H1 (cell line): ENCODE measurements around the gene DBNDD1. TPM values are rescaled to one million over a fixed set of nuclear protein-coding genes. Genes with fewer than 3 reads are reported as not detected.

Source experiments
- CTCF ChIA-PET: fragments of 300-600 bp; sonication (Branson Sonifier 250); formaldehyde crosslinking; loops from one replicate; lab custom pipeline; 2021; ENCODE audit not compliant: partially characterized antibody; lab: Charles Lee
- POLR2A ChIA-PET: fragments of 300-600 bp; sonication (Branson Sonifier 250); formaldehyde crosslinking; loops from one replicate; lab custom pipeline; 2021; ENCODE audit warnings: inconsistent platforms; ENCODE audit not compliant: partially characterized antibody; lab: Charles Lee
- DNase-seq, 2 experiments: peaks; one replicate each; pipeline versions ENCODE4 v3.0.0 to v3.0.0-alpha.2; 2010 to 2022; ENCODE audit warnings: low spot score in 2 of 2, low read depth in 1 of 2, mixed read lengths in 1 of 2
- FAIRE-seq: peaks from 2 replicates; lab custom pipeline; 2011; peaks lifted over from hg19 to GRCh38; lab: Jason Lieb, UNC
- H2AFZ ChIP-seq: 2 replicates; pipeline ENCODE4 v1.8.1; 2012; ENCODE audit warnings: low read length, inconsistent platforms
- H2AK5ac ChIP-seq: 2 replicates; pipeline ENCODE4 v1.6.1; 2013; ENCODE audit warnings: low read depth, low read length
- H2BK120ac ChIP-seq: replicated peaks from 2 replicates; pipeline ENCODE3; 2013; ENCODE audit warnings: low read depth, low read length, inconsistent platforms
- H2BK12ac ChIP-seq: 2 replicates; pipeline ENCODE4 v1.6.1; 2013; ENCODE audit warnings: low read depth, low read length
- H2BK15ac ChIP-seq: 2 replicates; pipeline ENCODE4 v1.6.1; 2013; ENCODE audit warnings: low read length
- H2BK20ac ChIP-seq: 2 replicates; pipeline ENCODE4 v1.6.1; 2013; ENCODE audit warnings: low read length
- H2BK5ac ChIP-seq: 2 replicates; pipeline ENCODE4 v1.6.1; 2013; ENCODE audit warnings: low read depth, low read length
- H3K14ac ChIP-seq: 2 replicates; pipeline ENCODE4 v1.6.1; 2013; ENCODE audit warnings: inconsistent platforms; ENCODE audit not compliant: insufficient read length
- H3K18ac ChIP-seq: 2 replicates; pipeline ENCODE4 v1.6.1; 2013; ENCODE audit warnings: low read length; ENCODE audit errors: extremely low read depth
- H3K23ac ChIP-seq: 2 replicates; pipeline ENCODE4 v1.6.1; 2013; ENCODE audit warnings: inconsistent platforms; ENCODE audit not compliant: insufficient read length
- H3K23me2 ChIP-seq: 2 replicates; pipeline ENCODE4 v1.6.1; 2013; ENCODE audit warnings: low read depth, low read length
- H3K27ac ChIP-seq: 2 replicates; pipeline ENCODE4 v1.6.1; 2011; ENCODE audit warnings: low read depth, low read length, inconsistent platforms
- H3K27me3 ChIP-seq, 4 experiments: replicated peaks in 1 of 4; 1 replicate in 1 of 4; 2 replicates in 3 of 4; pipeline versions ENCODE4 v1.6.1 to v1.8.1; 2011 to 2013; ENCODE audit warnings: low read length in 3 of 4, mild to moderate bottlenecking in 3 of 4, inconsistent platforms in 2 of 4, mixed read lengths in 2 of 4, moderate library complexity in 1 of 4; ENCODE audit not compliant: control insufficient read depth in 3 of 4, insufficient read depth in 3 of 4; ENCODE audit errors: extremely low read depth in 1 of 4
- H3K36me3 ChIP-seq, 4 experiments: 2 replicates each; pipeline versions ENCODE4 v1.6.1 to v1.8.1; 2011 to 2013; ENCODE audit warnings: mild to moderate bottlenecking in 4 of 4, low read length in 3 of 4, moderate library complexity in 2 of 4, control low read depth in 1 of 4, inconsistent platforms in 1 of 4; ENCODE audit not compliant: insufficient read depth in 4 of 4, control insufficient read depth in 2 of 4
- H3K4ac ChIP-seq: replicated peaks from 2 replicates; pipeline ENCODE3; 2013; ENCODE audit warnings: low read length, low read depth, mixed read lengths, inconsistent platforms; ENCODE audit not compliant: insufficient read length
- H3K4me1 ChIP-seq, 4 experiments: replicated peaks in 1 of 4; 1 replicate in 1 of 4; 2 replicates in 3 of 4; pipeline versions ENCODE4 v1.6.1 to v1.8.1; 2011 to 2013; ENCODE audit warnings: low read length in 3 of 4, inconsistent platforms in 2 of 4, mixed read lengths in 1 of 4; ENCODE audit not compliant: insufficient read depth in 4 of 4, control insufficient read depth in 3 of 4
- H3K4me2 ChIP-seq, 2 experiments: 2 replicates each; pipeline versions ENCODE4 v1.6.1 to v1.8.1; 2011 to 2013; ENCODE audit warnings: low read depth in 2 of 2, low read length in 2 of 2, control low read depth in 1 of 2, inconsistent platforms in 1 of 2, mild to moderate bottlenecking in 1 of 2; ENCODE audit not compliant: insufficient read depth in 1 of 2
- H3K4me3 ChIP-seq, 4 experiments: fragments of 200-600, 300-600 bp in 1 of 4; sonication (generic), shearing (Covaris generic), sonication (Bioruptor Twin) in 1 of 4; 2 replicates each; pipeline versions ENCODE4 v1.5.1 to v1.8.1; 2011 to 2016; ENCODE audit warnings: low read length in 4 of 4, low read depth in 3 of 4, control low read depth in 2 of 4, inconsistent platforms in 2 of 4, mild to moderate bottlenecking in 2 of 4, mixed read lengths in 1 of 4, moderate library complexity in 1 of 4; ENCODE audit not compliant: insufficient read depth in 2 of 4; ENCODE audit errors: extremely low read depth in 1 of 4
- H3K56ac ChIP-seq: replicated peaks from 2 replicates; pipeline ENCODE3; 2013; ENCODE audit warnings: low read depth, mild to moderate bottlenecking, mixed read lengths, low read length, inconsistent platforms; ENCODE audit not compliant: insufficient read length
- H3K79me1 ChIP-seq: 2 replicates; pipeline ENCODE4 v1.6.1; 2013; ENCODE audit warnings: low read depth, low read length, control low read depth
- H3K79me2 ChIP-seq, 2 experiments: 2 replicates each; pipeline versions ENCODE4 v1.6.1 to v1.8.1; 2012 to 2013; ENCODE audit warnings: low read length in 2 of 2, mild to moderate bottlenecking in 2 of 2, inconsistent platforms in 1 of 2; ENCODE audit not compliant: insufficient read depth in 2 of 2, control insufficient read depth in 1 of 2
- H3K9ac ChIP-seq, 4 experiments: replicated peaks in 1 of 4; 1 replicate in 1 of 4; 2 replicates in 3 of 4; pipeline versions ENCODE4 v1.6.1 to v1.8.1; 2011 to 2013; ENCODE audit warnings: low read depth in 3 of 4, low read length in 3 of 4, control low read depth in 2 of 4, mild to moderate bottlenecking in 2 of 4, moderate library complexity in 2 of 4, inconsistent platforms in 1 of 4; ENCODE audit errors: extremely low read depth in 1 of 4
- H3K9me3 ChIP-seq, 2 experiments: 2 replicates each; pipeline versions ENCODE4 v1.6.1 to v1.8.1; 2012 to 2013; ENCODE audit warnings: mild to moderate bottlenecking in 2 of 2, moderate library complexity in 2 of 2, control low read depth in 1 of 2, inconsistent platforms in 1 of 2, low read depth in 1 of 2, low read length in 1 of 2, mixed read lengths in 1 of 2; ENCODE audit not compliant: insufficient read depth in 2 of 2
- H4K20me1 ChIP-seq, 2 experiments: replicated peaks in 1 of 2; 2 replicates each; pipeline versions ENCODE3 to v1.8.1; 2011 to 2013; ENCODE audit warnings: inconsistent platforms in 2 of 2, low read length in 2 of 2, mild to moderate bottlenecking in 1 of 2; ENCODE audit not compliant: insufficient read depth in 2 of 2, control insufficient read depth in 1 of 2
- H4K5ac ChIP-seq: 2 replicates; pipeline ENCODE4 v1.6.1; 2013; ENCODE audit warnings: low read length, low read depth, mixed read lengths, inconsistent platforms; ENCODE audit not compliant: insufficient read length
- H4K8ac ChIP-seq: 2 replicates; pipeline ENCODE4 v1.8.0; 2013; ENCODE audit warnings: mild to moderate bottlenecking, moderate library complexity, low read length, inconsistent platforms; ENCODE audit not compliant: insufficient read depth; ENCODE audit errors: extremely low read depth
- H4K91ac ChIP-seq: replicated peaks from 2 replicates; pipeline ENCODE3; 2013; ENCODE audit warnings: low read length, mixed read lengths, inconsistent platforms; ENCODE audit not compliant: insufficient read length
- ATF3 ChIP-seq: IDR thresholded peaks from 2 replicates; pipeline ENCODE4 v1.6.1; 2011; ENCODE audit warnings: low read depth, mild to moderate bottlenecking, low read length; ENCODE audit not compliant: insufficient read depth
- CHD1 ChIP-seq: IDR thresholded peaks from 2 replicates; pipeline ENCODE4 v1.6.1; 2012; ENCODE audit warnings: low read depth, low read length, improper control_type of control experiment
- CTBP2 ChIP-seq: IDR thresholded peaks from 2 replicates; pipeline ENCODE4 v1.7.0; 2011; ENCODE audit warnings: borderline replicate concordance, mild to moderate bottlenecking, moderate library complexity, mixed read lengths, low read length; ENCODE audit not compliant: insufficient read depth, insufficient read length
- FOSL1 ChIP-seq: IDR thresholded peaks from 2 replicates; pipeline ENCODE4 v1.6.1; 2011; ENCODE audit warnings: mild to moderate bottlenecking, low read depth, low read length, moderate library complexity; ENCODE audit not compliant: insufficient read depth
- GTF2F1 ChIP-seq: IDR thresholded peaks from 2 replicates; pipeline ENCODE4 v1.6.1; 2012; ENCODE audit warnings: low read depth, low read length, improper control_type of control experiment, borderline replicate concordance
- NRF1 ChIP-seq: IDR thresholded peaks from 2 replicates; pipeline ENCODE4 v1.6.1; 2011; ENCODE audit warnings: mild to moderate bottlenecking, low read depth, low read length, improper control_type of control experiment
- POLR2AphosphoS5 ChIP-seq: IDR thresholded peaks from 2 replicates; pipeline ENCODE4 v1.6.1; 2011; ENCODE audit warnings: low read depth, low read length
- RBBP5 ChIP-seq: IDR thresholded peaks from 2 replicates; pipeline ENCODE4 v1.7.1; 2012; ENCODE audit warnings: low read depth, mild to moderate bottlenecking, inconsistent platforms, low read length, moderate library complexity, borderline replicate concordance
- SIN3A ChIP-seq, 2 experiments: IDR thresholded peaks in 1 of 2; conservative IDR thresholded peaks in 1 of 2; 2 replicates each; pipeline ENCODE4 v1.6.1; 2011 to 2012; ENCODE audit warnings: low read length in 2 of 2, improper control_type of control experiment in 1 of 2, low read depth in 1 of 2, mild to moderate bottlenecking in 1 of 2
- SIRT6 ChIP-seq: IDR thresholded peaks from one replicate; pipeline ENCODE4 v1.7.1; 2012; ENCODE audit warnings: low read length, inconsistent platforms
- TAF7 ChIP-seq: optimal IDR thresholded peaks from 2 replicates; pipeline ENCODE3; 2011; ENCODE audit warnings: low read depth, mild to moderate bottlenecking, inconsistent platforms, low read length, moderate library complexity, borderline replicate concordance
- TEAD4 ChIP-seq: IDR thresholded peaks from 2 replicates; pipeline ENCODE4 v1.6.1; 2012; ENCODE audit warnings: low read depth, low read length, inconsistent platforms, mixed read lengths
- WGBS, 2 experiments: shearing (Covaris generic) in 1 of 2; methylation state at CpG; one replicate each; pipeline versions ENCODE4 v1.1.6 to v1.1.7; 2013 to 2015; ENCODE audit warnings: low lambda C conversion rate in 2 of 2, mixed read lengths in 2 of 2, inconsistent platforms in 1 of 2, low coverage in 1 of 2, missing lambda C conversion rate in 1 of 2; ENCODE audit not compliant: insufficient replicate concordance in 2 of 2, insufficient coverage in 1 of 2, insufficient read length in 1 of 2; ENCODE audit errors: extremely low coverage in 1 of 2, missing lambda C conversion rate in 1 of 2; 5-methylcytosine and 5-hydroxymethylcytosine counted together
- polyA plus RNA-seq, 7 experiments: library from polyadenylated mRNA; depleted of rRNA in 3 of 7; stranded (reverse) in 5 of 7; unstranded in 2 of 7; fragments of >200 nt in 5 of 7; fragments of 200-250 nt in 2 of 7; gene quantifications; 1 replicate in 5 of 7; 2 replicates in 1 of 7; 4 replicates in 1 of 7; pipeline versions ENCODE4 v1.2.1 to v1.2.3, GENCODE V29; 2011 to 2013; ENCODE audit warnings: missing spikeins in 2 of 7, mixed read lengths in 2 of 7
- total RNA-seq: library from RNA; stranded (reverse); fragmentation: NEBNext Ultra II Directional; extraction: Animal tissue kit (Norgen Biotek cat#: 25700); gene quantifications from 2 replicates; pipeline ENCODE4 v1.2.1, GENCODE V29; 2021

Gene DBNDD1
- total and polyA plus RNA-seq, 2 of the 8 experiments (the other 6 are each of a cell fraction or from before 2014, with no cell fraction given) = 69.9 to 92.6 TPM

- Histone ChIP-seq H3K27ac (no peak overlapping the region), H3K79me1 (peaks cover 2% of the 10 kb centered on the region; the same call in 1 of the 2 replicates), H4K5ac (no peak overlapping the region), H4K8ac (no peak overlapping the region), H4K91ac (no peak overlapping the region), H3K23me2 (no peaks in the 10 kb centered on the region), H2AK5ac (no peak overlapping the region), H3K36me3 (peaks cover 7 to 15% (median 11%) of the 10 kb centered on the region in 4 experiments; a peak in 6 of 8 replicates), H3K23ac (no peak overlapping the region), H2BK120ac (no peak overlapping the region), H3K27me3 (no peaks in the 10 kb centered on the region), H3K4me1 (peaks cover 0 to 6% (median 5%) of the 10 kb centered on the region in 4 experiments; a peak in 6 of 7 replicates), H3K4ac (no peak overlapping the region), H3K79me2 (no peaks in the 10 kb centered on the region), H3K4me3 (no peak overlapping the region), H2AFZ (no peak overlapping the region), H3K4me2 (no peak overlapping the region), H3K14ac (no peak overlapping the region), H2BK15ac (no peak overlapping the region), H3K9ac (no peak overlapping the region), H2BK12ac (no peak overlapping the region), H2BK20ac (no peak overlapping the region), H3K18ac (no peak overlapping the region), H3K9me3 (no peaks in the 10 kb centered on the region), H3K56ac (no peak overlapping the region), H2BK5ac (no peak overlapping the region), H4K20me1 (peaks cover 0 to 6% of the 10 kb centered on the region in 2 experiments)
- ChIA-PET CTCF (interaction anchor here (1.3 kb wide), 1 partner anchor 9 kb away, joined by 3 read pairs; no protein-coding TSS in a partner anchor), POLR2A (interaction anchor here (0.9 to 2.8 kb wide), 2 partner anchors 21 to 36 kb away, joined by 3 to 8 read pairs; no protein-coding TSS in a partner anchor)
- no peak for DNase-seq
- no peak for FAIRE-seq
- WGBS, 2 experiments = 97% methylated on average over 16 of the region's 16 CpGs; no CpG with 5 or more reads in 1 of the 2 experiments
- TF ChIP-seq TAF7 = no peak
- TF ChIP-seq NRF1 = no peak
- no peak for TF ChIP-seq SIN3A (conservative IDR thresholded peaks at IDR 0.05 in 1 of 2, IDR thresholded peaks at IDR 0.05 in 1 of 2; ENCODE audit: low read depth in 1 of 2, low read length in 2 of 2)
- no peak for TF ChIP-seq GTF2F1
- no peak for TF ChIP-seq FOSL1
- no peak for TF ChIP-seq TEAD4
- no peak for TF ChIP-seq RBBP5
- no peak for TF ChIP-seq POLR2AphosphoS5
- TF ChIP-seq CTBP2 = no peak
- TF ChIP-seq ATF3 = no peak
- no peak for TF ChIP-seq SIRT6
- no peak for TF ChIP-seq CHD1
Observed at GRCh38 chr16:90041896-90042473, 22.7 kb upstream of the DBNDD1 start.
